Measurements from ENCODE around the gene JCHAIN. TPM values are rescaled to one million over a fixed set of nuclear protein-coding genes. Genes with fewer than 3 reads are reported as not detected.
"Not testable (repeated sequence)": the region's sequence is repeated elsewhere in the genome, so short reads cannot be mapped to it uniquely, and the experiment has no call there.

The JCHAIN gene
- total and polyA plus RNA-seq, 2 donors (not counting 1 experiment from before 2014, with no cell fraction given): 11.3 to 28.7 TPM

DNA sequence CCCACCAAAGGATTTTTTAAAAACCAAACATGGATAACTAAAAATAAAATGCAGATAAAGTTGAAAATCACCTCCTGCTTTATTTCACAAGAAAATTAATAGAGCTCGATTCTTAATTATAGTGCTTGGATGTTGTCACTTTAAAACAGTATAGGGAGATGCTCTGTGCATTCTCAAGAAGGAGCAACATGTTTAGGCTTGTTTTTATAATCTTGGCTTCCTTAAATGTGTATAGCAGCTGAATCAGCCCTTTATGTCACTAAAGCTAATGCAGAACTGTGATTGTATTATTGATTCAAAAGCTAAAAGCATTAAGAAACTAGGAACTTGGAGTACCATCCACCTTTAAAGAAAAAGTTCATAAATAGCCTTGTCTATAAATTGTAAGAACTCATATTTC, 35.0 kb upstream of the JCHAIN start:
- Histone ChIP-seq H3K4me3 (replicated peaks in 1 of 4; ENCODE audit: control extremely low read depth in 1 of 4, insufficient read depth in 1 of 4, low read depth in 3 of 4, low read length in 4 of 4) (no peak overlapping the region), H3K9ac (ENCODE audit: insufficient read depth, low read length) (no peak overlapping the region), H3K4me1 (ENCODE audit: control insufficient read depth, extremely low read depth, insufficient read depth, low read length) (no peaks in the 10 kb centered on the region), H3K4me2 (ENCODE audit: extremely low read depth, insufficient read depth, low read length) (no peak overlapping the region), H3K36me3 (ENCODE audit: control insufficient read depth, insufficient read depth, low read length) (no peaks in the 10 kb centered on the region), H4K20me1 (ENCODE audit: control insufficient read depth, extremely low read depth, insufficient read depth, low read length) (no peaks in the 10 kb centered on the region), H2AFZ (ENCODE audit: low read length) (no peak overlapping the region), H3K79me2 (ENCODE audit: control insufficient read depth, insufficient read depth, low read length) (peaks cover 1% of the 10 kb centered on the region), H3K9me3 (ENCODE audit: control insufficient read depth, insufficient read depth, low read depth, low read length) (no peaks in the 10 kb centered on the region), H3K27me3 (ENCODE audit: control insufficient read depth, insufficient read depth, low read length) (no peaks in the 10 kb centered on the region), H3K27ac (ENCODE audit: insufficient read depth, low read length) (no peak overlapping the region)
- DNase-seq (ENCODE audit: low read depth in 2 of 2): no peak
- no peak for TF ChIP-seq CTCF (conservative IDR thresholded peaks at IDR 0.05 in 1 of 2, IDR thresholded peaks at IDR 0.05 in 1 of 2; ENCODE audit: low read depth in 1 of 2, low read length in 2 of 2)
- TF ChIP-seq EZH2 (IDR thresholded peaks at IDR 0.05; ENCODE audit: low read length, missing control alignments): no peak

GRCh38 chr4:70700712-70701111, 34.4 kb upstream of the JCHAIN start:
- Histone ChIP-seq H3K27ac (ENCODE audit: insufficient read depth, low read length) (no peak overlapping the region), H3K36me3 (ENCODE audit: control insufficient read depth, insufficient read depth, low read length) (no peaks in the 10 kb centered on the region), H3K4me3 (replicated peaks in 1 of 4; ENCODE audit: control extremely low read depth in 1 of 4, insufficient read depth in 1 of 4, low read depth in 3 of 4, low read length in 4 of 4) (no peak overlapping the region), H4K20me1 (ENCODE audit: control insufficient read depth, extremely low read depth, insufficient read depth, low read length) (no peaks in the 10 kb centered on the region), H3K27me3 (ENCODE audit: control insufficient read depth, insufficient read depth, low read length) (no peaks in the 10 kb centered on the region), H3K4me1 (ENCODE audit: control insufficient read depth, extremely low read depth, insufficient read depth, low read length) (no peaks in the 10 kb centered on the region), H3K9ac (ENCODE audit: insufficient read depth, low read length) (no peak overlapping the region), H2AFZ (ENCODE audit: low read length) (no peak overlapping the region), H3K79me2 (ENCODE audit: control insufficient read depth, insufficient read depth, low read length) (no peaks in the 10 kb centered on the region), H3K4me2 (ENCODE audit: extremely low read depth, insufficient read depth, low read length) (no peak overlapping the region), H3K9me3 (ENCODE audit: control insufficient read depth, insufficient read depth, low read depth, low read length) (no peaks in the 10 kb centered on the region)
- no peak for DNase-seq (ENCODE audit: low read depth in 2 of 2)
- TF ChIP-seq EZH2 (IDR thresholded peaks at IDR 0.05; ENCODE audit: low read length, missing control alignments) (no peak), CTCF (conservative IDR thresholded peaks at IDR 0.05 in 1 of 2, IDR thresholded peaks at IDR 0.05 in 1 of 2; ENCODE audit: low read depth in 1 of 2, low read length in 2 of 2) (no peak)

DNA sequence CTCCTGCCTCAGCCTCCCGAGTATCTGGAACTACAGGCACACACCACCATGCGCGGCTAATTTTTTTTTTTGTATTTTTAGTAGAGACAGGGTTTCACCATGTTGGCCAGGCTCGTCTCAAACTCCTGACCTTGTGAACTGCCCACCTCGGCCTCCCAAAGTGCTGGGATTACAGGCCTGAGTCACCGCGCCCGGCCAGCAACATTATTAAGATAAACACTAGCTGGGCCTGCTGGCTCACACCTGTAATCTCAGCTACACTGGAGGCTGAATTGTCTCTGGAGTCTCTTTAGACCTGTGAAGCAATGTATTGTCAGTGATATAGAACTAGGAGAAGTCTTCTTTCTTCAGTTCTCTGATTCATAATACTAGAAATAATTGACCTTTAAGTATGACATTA, 32.1 kb upstream of the JCHAIN start:
- H3K79me2 ChIP-seq (ENCODE audit: control insufficient read depth, insufficient read depth, low read length); H3K36me3 ChIP-seq (ENCODE audit: control insufficient read depth, insufficient read depth, low read length); H3K4me2 ChIP-seq (ENCODE audit: extremely low read depth, insufficient read depth, low read length); H3K9me3 ChIP-seq (ENCODE audit: control insufficient read depth, insufficient read depth, low read depth, low read length); H4K20me1 ChIP-seq (ENCODE audit: control insufficient read depth, extremely low read depth, insufficient read depth, low read length); H3K4me3 ChIP-seq (replicated peaks in 1 of 4; ENCODE audit: control extremely low read depth in 1 of 4, insufficient read depth in 1 of 4, low read depth in 3 of 4, low read length in 4 of 4); H3K4me1 ChIP-seq (ENCODE audit: control insufficient read depth, extremely low read depth, insufficient read depth, low read length); H3K27ac ChIP-seq (ENCODE audit: insufficient read depth, low read length); DNase-seq (ENCODE audit: low read depth in 2 of 2); H3K9ac ChIP-seq (ENCODE audit: insufficient read depth, low read length); H3K27me3 ChIP-seq (ENCODE audit: control insufficient read depth, insufficient read depth, low read length); H2AFZ ChIP-seq (ENCODE audit: low read length): not testable (repeated sequence)

DNA sequence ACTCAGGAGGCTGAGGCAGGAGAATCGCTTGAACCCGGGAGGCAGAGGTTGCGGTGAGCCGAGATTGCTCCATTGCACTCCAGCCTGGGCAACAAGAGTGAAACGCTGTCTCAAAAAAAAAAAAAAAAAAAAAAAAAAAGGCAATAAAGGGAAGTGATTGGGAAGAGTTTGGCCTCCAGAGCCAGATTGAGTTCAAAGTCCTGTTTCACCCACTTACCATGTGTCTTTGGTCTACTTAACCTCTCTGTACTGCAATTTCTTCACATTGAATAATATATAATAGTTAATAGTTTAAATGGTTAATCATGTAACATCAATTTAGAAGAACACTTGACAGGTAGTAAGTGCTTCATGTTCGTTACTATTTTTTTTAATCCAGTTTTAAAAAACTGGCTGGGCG, 28.3 kb upstream of the JCHAIN start:
- not testable (repeated sequence) for H3K27ac ChIP-seq (ENCODE audit: insufficient read depth, low read length); H3K36me3 ChIP-seq (ENCODE audit: control insufficient read depth, insufficient read depth, low read length); H3K4me2 ChIP-seq (ENCODE audit: extremely low read depth, insufficient read depth, low read length); H2AFZ ChIP-seq (ENCODE audit: low read length); H3K9ac ChIP-seq (ENCODE audit: insufficient read depth, low read length); H4K20me1 ChIP-seq (ENCODE audit: control insufficient read depth, extremely low read depth, insufficient read depth, low read length); DNase-seq (ENCODE audit: low read depth in 2 of 2); H3K27me3 ChIP-seq (ENCODE audit: control insufficient read depth, insufficient read depth, low read length); H3K4me3 ChIP-seq (replicated peaks in 1 of 4; ENCODE audit: control extremely low read depth in 1 of 4, insufficient read depth in 1 of 4, low read depth in 3 of 4, low read length in 4 of 4); H3K9me3 ChIP-seq (ENCODE audit: control insufficient read depth, insufficient read depth, low read depth, low read length); H3K4me1 ChIP-seq (ENCODE audit: control insufficient read depth, extremely low read depth, insufficient read depth, low read length)
- H3K79me2 ChIP-seq (ENCODE audit: control insufficient read depth, insufficient read depth, low read length): peaks cover 26% of the 10 kb centered on the region

All from fibroblast of lung (primary cell).